Measurements from ENCODE around the gene EXOC2.

Gene EXOC2

GRCh38 chr6:492816-493414 lies 200.0 kb downstream of the EXOC2 start:
- no peak for DNase-seq

GRCh38 chr6:492178-492577 lies 200.8 kb downstream of the EXOC2 start:
- no peak for DNase-seq

DNA sequence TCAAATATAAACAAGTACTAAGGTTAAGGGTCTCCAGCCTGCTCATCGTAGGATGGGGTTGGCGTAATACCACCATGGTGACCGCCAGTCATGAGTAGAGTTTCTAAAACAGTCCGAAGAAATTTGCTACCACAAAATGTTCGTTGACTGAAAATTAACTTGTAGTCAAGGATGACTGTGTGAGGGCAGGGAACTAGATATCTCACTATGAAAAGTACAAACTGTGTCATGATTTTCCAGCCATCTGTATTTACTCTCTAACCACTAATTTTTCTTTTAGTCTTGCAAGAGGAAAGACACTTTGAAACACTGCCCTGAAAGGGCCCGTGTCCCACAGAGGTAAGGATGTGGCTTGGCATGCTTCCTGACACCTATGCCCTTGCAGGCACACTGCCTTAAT lies 201.7 kb downstream of the EXOC2 start:
- DNase-seq = no peak

DNA sequence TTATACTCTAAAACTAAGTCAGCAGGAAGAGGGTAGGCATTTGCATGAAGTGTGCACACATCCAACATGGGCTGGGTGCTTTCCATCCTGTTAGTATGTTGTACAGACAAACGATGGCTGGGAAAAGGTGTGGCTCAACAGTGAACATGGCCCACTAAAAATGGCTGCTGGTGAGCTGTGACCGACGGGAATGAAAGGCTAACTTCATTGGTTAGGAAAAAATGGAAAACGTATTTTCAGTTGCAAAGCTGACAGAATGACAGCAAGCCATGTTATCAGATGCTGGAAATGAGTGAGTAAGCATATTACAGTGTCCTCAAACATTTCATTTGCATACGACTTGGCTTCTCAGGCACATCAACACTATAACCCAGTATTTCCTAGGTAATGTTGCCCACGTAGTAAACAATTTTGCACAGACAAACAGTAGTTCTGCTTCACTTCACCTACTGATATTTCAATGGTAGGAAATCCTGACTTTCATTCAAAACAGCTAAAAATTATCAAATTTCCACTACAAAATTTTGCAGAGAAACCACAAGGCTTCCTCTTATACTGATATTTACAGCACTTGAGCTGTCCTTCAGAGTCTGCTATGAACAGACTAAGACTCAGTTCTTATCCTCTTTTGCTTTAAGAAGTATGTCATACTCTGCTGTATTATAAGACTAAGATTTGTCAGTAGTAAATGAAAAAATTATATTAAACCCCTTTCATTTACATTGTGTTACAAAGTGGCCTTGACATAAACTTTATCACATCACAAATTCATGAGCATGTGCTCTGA lies 202.5 kb downstream of the EXOC2 start:
- no peak for DNase-seq

DNA sequence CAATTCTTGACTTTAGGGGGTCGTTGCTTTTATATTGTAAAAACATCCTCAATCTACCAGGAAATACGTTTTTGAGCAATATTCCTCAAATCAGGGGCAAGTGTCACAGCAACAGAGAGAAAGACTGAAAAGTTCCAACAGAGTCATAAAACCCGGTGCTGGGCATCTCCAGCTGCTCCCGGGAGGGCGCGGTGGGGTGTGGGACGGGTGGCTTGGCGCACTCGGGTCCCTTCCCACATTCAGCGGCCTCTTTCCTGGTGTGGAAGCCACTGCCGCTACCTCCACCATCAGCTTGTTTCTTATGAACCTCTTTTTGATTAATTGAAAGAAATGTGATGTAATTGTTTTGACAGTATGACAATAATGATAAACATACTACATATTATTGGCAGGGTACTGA lies 203.2 kb downstream of the EXOC2 start:
- DNase-seq = no peak

DNA sequence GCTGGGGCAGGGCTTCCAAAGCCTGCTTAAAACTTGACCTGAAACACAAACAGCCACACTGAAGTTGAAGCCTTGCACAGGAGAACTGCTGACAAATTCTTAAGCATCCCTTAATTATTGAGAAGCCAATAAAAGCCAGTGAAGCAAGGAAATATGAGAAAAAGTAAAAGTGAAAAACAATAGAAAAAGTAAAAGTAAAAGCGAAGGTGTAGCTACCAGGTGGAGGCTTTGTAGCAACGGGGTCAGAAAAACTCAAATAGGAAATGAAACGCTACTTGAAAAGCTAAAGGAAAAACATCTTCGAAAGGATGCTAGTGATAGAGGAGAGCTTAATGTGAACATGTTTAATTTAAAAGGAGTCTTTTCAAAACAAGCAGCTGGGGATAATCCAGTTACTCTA lies 203.9 kb downstream of the EXOC2 start:
- no peak for DNase-seq

- DNase-seq = peak; percentile 35
Observed at GRCh38 chr6:487956-488355, 205.0 kb downstream of the EXOC2 start.

- DNase-seq = no peak
Observed at GRCh38 chr6:485655-486170, 207.2 kb downstream of the EXOC2 start.

GRCh38 chr6:484746-485145 lies 208.2 kb downstream of the EXOC2 start:
- DNase-seq = no peak

DNA sequence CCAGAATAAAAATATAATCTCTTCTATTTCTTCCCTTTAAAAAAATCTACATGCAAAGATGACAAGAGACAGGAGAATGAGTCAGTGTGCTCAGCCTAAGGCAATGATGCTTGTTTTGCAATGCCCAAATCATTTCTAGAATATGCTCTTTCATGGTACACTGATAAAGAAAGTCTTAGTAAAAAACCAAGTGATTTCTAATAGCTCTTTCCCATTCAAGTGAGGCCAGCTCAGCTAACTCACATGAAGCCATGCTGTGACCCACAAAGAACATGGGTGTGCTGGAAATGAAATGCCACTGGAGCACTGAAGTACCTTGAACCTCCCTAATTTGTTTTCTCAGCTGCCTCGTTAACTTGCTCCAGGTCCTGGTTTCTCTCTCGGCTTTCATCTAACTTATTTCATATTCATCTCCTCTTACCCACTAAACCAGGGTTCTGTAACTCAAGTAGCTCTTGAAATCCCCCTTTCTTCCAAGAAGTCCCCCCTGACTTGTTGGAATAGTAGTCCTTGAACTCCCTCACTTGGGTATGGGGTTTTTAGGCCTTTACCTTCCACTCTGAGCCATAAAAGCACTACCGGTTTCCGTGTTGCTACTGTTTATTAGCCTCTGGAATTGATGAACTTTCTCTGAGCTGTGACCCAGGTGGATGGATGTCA lies 208.7 kb downstream of the EXOC2 start:
- DNase-seq = no peak

DNA sequence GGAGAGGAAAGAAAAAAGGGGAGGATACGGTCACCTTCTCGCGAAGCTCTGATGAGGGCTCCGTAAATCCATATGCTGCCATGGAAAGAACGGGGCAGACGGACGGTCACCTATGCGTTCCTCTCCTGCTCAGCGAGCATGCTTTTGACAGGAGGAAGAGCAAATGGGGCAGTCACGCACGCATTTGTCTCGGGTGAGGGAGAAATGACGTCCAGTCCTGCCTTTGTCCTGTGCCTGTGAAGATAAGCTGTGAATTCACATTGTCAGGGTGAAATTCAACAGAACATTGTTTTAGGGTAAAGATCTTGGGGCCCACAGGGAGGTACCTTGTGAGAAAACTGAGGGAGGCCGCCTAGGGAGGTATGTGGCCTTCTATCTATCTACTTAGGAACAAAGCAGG lies 217.6 kb downstream of the EXOC2 start:
- no peak for DNase-seq

DNA sequence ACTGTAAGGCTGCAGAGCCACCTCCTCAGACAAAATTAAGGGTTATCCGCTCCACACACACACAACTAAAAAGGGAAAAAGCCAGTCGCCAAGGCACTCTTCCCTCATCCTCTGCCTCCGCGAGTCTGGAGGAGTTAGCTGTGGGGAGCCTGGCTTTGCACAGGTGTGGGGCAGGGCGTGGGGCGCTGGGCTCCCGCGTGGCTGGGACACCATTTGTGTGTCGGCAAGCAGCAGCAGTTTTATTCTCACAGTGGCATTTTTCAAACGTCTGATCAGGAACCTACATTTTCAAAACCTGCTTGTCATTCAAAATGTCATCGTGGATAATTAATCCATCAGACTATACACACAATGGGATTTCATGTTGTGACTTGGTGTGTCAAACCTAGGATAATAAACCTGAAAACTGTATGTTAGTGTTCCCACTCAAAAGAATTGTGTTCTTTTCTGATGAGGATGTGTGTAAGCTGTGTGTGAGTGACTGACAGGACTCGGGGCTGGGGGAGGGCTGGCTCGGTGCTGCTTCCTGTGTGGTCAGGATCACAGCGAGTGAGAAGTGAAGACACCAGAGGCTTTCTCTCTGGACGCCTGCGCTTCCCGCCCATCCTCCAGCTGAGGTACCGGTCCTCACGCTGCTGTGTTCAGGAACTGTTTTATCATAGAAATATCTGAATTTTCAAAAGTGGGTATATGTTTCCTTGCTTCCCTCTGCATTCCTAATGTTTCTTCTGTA lies 218.3 kb downstream of the EXOC2 start:
- DNase-seq = no peak

DNA sequence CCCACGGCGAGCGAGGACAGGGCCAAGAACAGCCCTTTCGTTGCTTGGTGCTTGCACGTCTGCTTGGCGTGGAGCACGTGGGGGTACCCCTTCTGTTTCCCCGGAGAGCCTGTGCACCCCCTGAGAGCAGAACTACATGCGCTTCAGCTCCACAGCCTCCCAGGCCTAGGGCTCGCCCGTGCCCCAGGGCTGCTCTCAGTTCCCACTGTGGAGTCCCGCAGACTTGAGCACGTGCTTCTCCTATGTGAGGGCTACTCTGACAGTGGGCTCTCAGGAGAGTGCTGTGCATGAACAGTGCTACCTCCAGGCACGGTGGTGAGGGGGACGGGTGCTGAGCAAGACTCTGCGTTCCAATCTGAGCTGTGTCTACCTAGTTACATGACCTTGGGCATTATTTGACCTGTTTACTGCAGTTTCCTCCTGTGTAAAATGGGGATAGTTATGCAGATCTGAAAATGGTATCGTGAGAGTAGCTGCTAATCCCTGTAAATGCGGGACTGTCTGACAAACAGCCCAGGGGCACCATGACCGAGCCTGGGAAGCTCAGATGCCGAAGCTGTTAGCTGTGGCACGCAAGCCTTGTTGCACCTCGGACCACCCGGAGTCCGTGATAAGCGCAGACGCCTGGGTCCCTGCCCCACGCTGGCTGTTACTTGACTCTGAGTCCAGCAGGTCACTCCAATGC lies 219.0 kb downstream of the EXOC2 start:
- no peak for DNase-seq

DNA sequence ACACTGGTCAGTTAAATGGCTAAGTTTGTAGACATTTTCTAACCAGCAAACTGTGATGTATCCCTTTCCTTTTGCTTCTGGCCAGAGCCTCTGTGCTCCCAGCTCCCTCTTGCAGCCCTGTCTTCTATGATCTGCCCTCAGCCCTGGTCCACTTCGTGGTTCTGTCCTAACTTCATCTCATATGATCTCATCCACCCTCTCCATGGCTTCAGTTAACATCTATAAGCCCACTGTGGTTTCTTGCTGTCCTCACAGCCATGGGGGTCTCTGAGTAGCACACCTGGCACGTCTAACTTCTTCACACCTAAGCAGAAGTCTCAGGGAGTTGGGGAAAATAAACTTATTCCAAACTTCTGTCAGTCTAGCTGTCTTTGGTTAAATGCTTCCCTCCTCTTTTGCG lies 219.6 kb downstream of the EXOC2 start:
- DNase-seq = no peak

GRCh38 chr6:470901-471448 lies 222.0 kb downstream of the EXOC2 start:
- peak; percentile 71 for DNase-seq

DNA sequence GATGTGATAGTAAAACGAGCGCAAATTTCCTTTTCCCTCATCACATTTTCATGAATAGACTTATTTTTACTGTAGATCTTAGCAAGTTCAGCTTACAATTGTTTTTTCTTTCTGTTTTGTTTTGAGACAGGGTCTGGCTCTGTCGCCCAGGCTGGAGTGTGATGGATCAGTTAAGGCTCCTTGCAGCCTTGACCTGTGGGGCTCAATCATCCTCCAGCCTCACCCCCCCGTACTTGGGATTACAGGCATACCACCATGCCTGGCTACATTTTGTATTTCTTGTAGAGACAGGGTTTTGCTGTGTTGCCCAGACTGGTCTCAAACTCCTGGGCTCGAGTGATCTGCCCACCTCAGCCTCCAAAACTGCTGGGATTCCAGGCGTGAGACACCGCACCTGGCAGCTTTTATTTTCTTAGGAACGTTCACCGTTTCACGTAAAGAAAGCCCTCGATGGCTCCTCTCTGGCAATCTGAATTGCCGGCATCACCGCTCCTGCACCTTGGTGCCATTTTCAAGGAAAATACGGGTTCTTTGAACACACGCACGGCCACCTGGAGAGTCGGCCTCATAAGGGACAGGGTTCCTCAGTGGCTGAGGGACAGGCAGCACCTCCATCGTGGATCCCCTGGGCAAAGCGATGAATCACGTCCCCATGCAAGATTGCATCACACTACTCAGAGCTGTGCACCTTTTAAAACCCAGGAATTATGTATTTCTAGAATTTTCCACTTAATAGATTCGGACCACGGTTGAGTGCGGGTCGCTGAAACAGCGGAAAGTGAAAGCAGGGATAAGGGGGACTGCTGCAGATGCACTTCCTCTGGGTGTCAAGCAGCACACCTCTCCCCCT lies 222.7 kb downstream of the EXOC2 start:
- no peak for DNase-seq

GRCh38 chr6:467671-468082 lies 225.3 kb downstream of the EXOC2 start:
- DNase-seq = no peak

DNA sequence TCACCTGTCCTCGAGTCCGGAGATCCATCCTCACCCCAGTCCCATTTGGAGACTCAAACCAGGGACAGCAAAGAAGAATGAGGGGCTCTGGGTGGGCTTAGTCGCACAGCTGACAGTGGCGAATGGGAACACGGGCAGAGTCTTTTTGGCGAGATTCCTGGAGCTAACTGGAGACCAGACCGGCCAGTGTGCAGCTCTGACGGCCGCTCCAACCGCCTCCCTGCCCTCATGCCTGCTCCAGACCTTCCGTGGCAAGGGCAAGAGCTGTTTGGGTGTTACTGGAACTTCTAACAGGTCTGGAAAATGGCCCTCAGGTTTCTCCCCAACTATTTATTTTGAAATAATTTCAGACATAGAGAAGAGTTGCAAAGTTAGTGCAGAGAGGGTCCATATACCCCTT lies 225.8 kb downstream of the EXOC2 start:
- no peak for DNase-seq

DNA sequence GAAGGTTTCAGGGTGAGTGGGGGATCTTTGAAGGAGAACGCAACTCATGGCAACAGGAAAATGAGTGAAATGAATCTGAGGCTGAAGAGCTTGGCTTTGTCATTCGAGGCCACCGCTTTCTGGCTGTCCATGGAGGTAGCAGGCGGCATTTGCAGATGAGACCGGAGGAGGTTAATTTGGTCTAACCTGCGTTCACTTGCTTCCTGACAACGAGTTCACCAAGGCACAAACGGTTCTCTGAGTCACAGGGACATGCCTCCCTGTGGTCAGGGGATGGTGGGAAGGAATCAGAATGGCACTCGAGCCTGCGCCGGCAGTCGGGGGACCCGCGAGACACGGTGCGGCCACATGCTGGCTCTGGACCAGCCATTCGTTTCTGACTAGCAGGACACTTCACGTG lies 226.4 kb downstream of the EXOC2 start:
- DNase-seq = no peak

DNA sequence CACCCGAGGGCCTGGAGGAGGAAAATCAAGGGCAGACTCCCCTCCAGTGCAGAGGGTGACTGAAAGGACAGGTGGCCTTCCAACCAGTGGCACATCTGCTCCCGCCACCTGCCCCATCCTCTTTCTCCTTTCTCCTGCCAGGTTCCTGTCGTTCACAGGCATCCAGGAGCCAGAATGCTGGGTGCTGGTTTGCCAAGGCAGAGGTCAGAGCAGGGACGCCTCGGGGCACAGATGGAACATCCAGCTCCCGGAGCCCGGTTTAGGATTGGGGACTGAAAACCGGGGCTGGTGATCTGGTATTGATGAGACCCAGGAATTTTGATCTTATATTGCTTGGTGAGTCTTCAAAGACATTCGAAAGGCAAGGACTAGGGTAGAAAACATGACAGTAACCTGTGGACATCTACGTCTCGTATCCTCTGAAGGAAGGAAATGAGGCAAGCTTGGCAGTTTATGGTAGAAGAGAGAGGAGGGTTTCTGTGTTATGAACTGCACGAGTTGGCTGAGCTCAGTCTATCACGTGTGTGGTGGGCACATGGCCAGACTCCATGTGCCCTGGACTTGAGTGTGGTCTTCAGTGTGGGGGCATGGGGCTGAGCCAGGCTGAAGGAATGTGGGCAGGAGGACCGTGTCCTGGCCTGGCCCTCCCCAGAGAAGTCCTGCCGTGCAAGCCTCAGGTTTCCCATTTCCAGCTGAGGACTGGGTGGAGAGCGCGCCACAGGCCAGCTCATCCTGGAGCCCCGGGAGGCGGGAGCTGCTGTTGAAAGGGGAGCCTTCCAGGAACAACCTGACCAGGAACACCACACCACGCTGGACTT lies 227.2 kb downstream of the EXOC2 start:
- DNase-seq = peak; percentile 40

DNA sequence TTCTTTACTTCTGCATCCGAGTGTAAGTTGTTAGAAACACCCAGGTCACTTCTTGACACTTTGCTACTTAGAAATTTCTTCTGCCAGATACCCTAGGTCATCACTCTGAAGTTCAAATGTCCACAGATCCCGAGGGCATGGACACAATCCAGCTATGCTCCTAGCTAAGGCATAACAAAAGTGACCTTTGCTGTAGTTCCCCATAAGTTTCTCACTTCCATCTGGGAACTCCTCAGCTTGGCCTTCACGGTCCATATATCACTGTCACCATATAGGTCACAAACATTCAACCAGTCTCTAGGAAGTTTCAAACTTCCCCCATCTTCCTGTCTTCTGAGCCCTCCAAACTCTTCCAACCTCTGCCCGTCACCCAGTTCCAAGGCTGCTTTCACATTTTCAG lies 236.1 kb downstream of the EXOC2 start:
- DNase-seq = no peak
